AG04449 (cell line): Measurements from ENCODE around the gene ABLIM2.

ENCODE experiments used
- CTCF ChIA-PET: fragments of 350-600 bp; formaldehyde crosslinking; extraction: SDS; loops from one replicate; lab custom pipeline; 2021; ENCODE audit warnings: antibody characterized with exemption; lab: Yijun Ruan, JAX
- POLR2A ChIA-PET: fragments of 400-600, 350-600 bp; formaldehyde crosslinking; extraction: SDS; loops from one replicate; lab custom pipeline; 2020; ENCODE audit warnings: antibody characterized with exemption, inconsistent platforms; lab: Yijun Ruan, JAX
- DNase-seq: peaks from one replicate; pipeline ENCODE4 v3.0.0-alpha.2; 2010; ENCODE audit warnings: low read depth, low spot score
- H3K4me3 ChIP-seq: 2 replicates; pipeline ENCODE4 v1.5.1; 2011; ENCODE audit warnings: low read depth, mild to moderate bottlenecking, control low read depth, low read length
- TF ChIP-seq, protein P1 (sequence below): IDR thresholded peaks from one replicate; pipeline ENCODE4 v1.5.1; 2011; ENCODE audit warnings: mild to moderate bottlenecking, moderate library complexity, low read length, control low read depth, inconsistent platforms; ENCODE audit not compliant: insufficient read depth; ENCODE audit errors: missing control alignments

The ABLIM2 gene

DNA sequence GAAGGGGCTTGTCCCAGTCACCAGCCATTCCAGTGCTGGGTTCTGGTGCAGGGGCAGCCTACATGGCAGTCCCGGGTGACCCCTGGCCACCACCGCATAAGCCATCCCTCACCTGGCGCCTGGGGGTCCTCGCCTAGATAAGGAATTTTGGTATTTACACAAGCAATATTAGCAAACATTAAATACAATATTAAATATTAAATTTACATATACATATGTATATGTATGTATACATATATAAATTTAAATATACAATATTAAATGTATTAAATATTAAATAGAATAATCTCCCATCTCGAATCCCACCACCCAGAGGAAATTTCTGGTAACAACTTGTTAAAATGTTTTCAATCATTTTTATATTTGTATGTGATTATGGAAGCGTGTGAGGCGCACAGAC is 114.4 kb downstream of the ABLIM2 start:
- ChIA-PET POLR2A (no interaction called here), CTCF (no interaction called here)
- no peak for DNase-seq
- TF ChIP-seq, protein P1, sequence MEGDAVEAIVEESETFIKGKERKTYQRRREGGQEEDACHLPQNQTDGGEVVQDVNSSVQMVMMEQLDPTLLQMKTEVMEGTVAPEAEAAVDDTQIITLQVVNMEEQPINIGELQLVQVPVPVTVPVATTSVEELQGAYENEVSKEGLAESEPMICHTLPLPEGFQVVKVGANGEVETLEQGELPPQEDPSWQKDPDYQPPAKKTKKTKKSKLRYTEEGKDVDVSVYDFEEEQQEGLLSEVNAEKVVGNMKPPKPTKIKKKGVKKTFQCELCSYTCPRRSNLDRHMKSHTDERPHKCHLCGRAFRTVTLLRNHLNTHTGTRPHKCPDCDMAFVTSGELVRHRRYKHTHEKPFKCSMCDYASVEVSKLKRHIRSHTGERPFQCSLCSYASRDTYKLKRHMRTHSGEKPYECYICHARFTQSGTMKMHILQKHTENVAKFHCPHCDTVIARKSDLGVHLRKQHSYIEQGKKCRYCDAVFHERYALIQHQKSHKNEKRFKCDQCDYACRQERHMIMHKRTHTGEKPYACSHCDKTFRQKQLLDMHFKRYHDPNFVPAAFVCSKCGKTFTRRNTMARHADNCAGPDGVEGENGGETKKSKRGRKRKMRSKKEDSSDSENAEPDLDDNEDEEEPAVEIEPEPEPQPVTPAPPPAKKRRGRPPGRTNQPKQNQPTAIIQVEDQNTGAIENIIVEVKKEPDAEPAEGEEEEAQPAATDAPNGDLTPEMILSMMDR = no peak
- H3K4me3 ChIP-seq = no peak overlapping the region

DNA sequence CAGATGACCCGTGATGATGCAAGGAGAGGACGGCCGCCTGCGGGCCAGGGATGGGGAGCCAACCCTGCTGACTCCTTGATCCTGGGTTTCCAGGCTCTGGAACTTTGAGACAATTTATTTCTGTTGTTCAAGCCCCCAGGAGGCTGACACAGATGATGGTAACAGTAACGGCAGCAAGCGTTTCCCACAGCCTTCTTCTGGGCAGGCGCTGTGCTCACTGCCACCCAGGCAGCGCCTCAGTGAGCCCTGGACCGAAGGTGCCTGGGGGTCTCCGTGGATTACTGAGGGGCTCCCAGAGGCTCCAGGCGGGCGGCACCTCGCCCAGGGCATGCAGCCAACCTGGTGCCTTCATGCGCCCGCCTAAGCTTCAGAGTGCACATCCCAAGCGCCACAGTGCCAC is 115.0 kb downstream of the ABLIM2 start:
- CTCF ChIA-PET = no interaction called here
- H3K4me3 ChIP-seq = no peak overlapping the region
- POLR2A ChIA-PET = no interaction called here
- TF ChIP-seq, protein P1 = no peak
- no peak for DNase-seq

DNA sequence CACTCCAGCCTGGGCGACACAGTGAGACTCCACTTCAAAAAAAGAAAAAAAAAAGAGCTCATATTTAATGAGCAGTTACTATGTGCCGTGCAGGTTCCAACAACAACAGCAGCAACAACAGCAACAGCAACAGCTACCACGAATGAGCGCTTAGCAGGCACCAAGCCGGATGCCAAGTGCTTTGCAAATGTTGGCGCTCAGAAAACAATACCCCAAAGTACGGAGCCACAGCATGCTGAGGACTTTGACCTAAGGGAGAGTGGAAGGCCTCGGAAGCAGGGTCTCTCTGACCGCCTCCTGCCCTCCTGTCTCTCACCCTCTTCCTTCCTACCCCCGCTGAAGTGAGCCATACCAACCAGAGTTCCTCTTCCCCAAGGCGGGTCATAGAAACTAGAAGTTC is 116.7 kb downstream of the ABLIM2 start:
- CTCF ChIA-PET = no interaction called here
- POLR2A ChIA-PET = no interaction called here
- TF ChIP-seq, protein P1 = no peak
- H3K4me3 ChIP-seq = no peak overlapping the region
- no peak for DNase-seq

DNA sequence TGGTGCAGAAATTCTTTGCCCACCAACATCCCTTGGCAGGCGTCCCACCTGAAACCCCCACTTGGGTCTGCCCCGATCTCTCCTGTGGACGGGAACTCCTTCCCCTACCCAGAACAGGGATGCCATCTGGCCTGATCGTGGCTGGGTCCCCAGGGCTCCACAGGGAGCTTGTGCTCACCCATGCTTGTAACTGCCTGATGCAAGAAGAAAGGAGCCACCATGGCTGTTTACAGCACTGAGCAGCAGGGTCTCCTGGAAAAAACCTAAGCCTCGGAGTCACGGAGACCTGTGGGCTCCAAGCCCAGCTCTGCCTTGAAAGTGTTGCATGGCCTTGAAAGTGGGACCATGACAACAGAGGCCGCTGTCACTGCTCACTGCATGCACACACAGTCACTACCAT is 117.4 kb downstream of the ABLIM2 start:
- H3K4me3 ChIP-seq = no peak overlapping the region
- ChIA-PET POLR2A (no interaction called here), CTCF (no interaction called here)
- TF ChIP-seq, protein P1 = no peak
- DNase-seq = no peak

DNA sequence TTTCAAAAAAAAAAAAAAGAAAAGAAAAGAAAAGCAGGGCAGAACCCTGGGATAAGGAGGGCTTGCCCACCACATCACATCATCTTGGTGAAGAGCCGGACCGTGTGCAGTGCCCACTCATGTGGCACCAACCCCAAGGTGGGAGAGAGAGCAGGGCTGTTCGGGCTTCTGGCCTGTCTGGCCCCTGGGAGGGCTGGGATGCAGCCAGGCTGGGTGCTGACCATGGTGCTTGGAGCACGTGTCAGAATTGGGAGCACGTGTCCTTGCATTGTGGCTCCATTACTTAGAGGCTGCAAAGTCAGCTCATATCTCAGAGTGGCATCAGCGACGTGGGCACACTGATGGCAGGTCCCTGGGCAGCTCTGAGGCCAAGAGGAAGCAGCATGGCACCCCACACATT is 118.0 kb downstream of the ABLIM2 start:
- POLR2A ChIA-PET = no interaction called here
- H3K4me3 ChIP-seq = no peak overlapping the region
- CTCF ChIA-PET = no interaction called here
- TF ChIP-seq, protein P1 = no peak
- no peak for DNase-seq

DNA sequence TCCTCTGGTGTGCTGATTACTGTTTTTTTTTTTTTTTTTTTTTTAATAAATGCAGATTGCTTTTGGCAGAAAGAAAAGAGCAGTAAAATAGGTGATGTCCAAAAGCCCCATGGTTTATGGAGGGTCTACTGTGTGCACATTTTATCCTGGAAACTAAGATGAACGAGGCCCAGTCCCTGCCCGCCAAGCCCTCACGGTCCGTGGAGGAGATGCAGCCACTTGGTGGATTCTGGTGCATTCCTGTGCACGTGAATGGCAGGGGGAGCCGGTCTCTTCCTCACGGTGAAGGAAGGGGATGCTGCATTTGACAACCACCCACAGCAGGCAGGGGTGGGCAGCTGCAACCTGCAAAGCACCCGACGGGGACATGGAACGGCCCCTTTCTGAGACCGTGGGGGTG is 118.8 kb downstream of the ABLIM2 start:
- ChIA-PET CTCF (no interaction called here), POLR2A (no interaction called here)
- TF ChIP-seq, protein P1 = no peak
- no peak overlapping the region for H3K4me3 ChIP-seq
- DNase-seq = no peak
